Endometrial microvascular endothelial cells (primary cell): Measurements from ENCODE around the gene LIX1L. TPM values are rescaled to one million over a fixed set of nuclear protein-coding genes. Genes with fewer than 3 reads are reported as not detected.

Source experiments
- total RNA-seq: library from RNA; depleted of rRNA; stranded (reverse); fragments of >200 nt; gene quantifications from one replicate; pipeline ENCODE4 v1.2.3, GENCODE V29; 2015; ENCODE audit errors: inconsistent ontology term

The LIX1L gene
- total RNA-seq, 1 donor from 2014 or later: 46.2 TPM

Other genes with a start within 250 kb of the LIX1L start
- not detected for gene CD160, start 238.5 kb downstream of the LIX1L start, total RNA-seq
- gene RNF115, start 133.9 kb downstream of the LIX1L start, total RNA-seq: 13.0 TPM
- 30.4 TPM for gene POLR3C, start 133.8 kb downstream of the LIX1L start, total RNA-seq
- 5.4 TPM for gene NUDT17, start 112.4 kb downstream of the LIX1L start, total RNA-seq
- 40.0 TPM for gene PIAS3, start 98.9 kb downstream of the LIX1L start, total RNA-seq
- 0.93 TPM for gene ANKRD35, start 72.2 kb downstream of the LIX1L start, total RNA-seq
- gene ITGA10, start 48.0 kb downstream of the LIX1L start, total RNA-seq: 5.0 TPM
- gene PEX11B, start 39.3 kb downstream of the LIX1L start, total RNA-seq: 39.3 TPM
- 224 TPM for gene RBM8A, start 30.5 kb downstream of the LIX1L start, total RNA-seq
- 0.46 TPM for gene ANKRD34A, start 6.6 kb upstream of the LIX1L start, total RNA-seq
- 11.2 TPM for gene POLR3GL, start 6.7 kb upstream of the LIX1L start, total RNA-seq
- 60.7 TPM for gene TXNIP, start 38.6 kb upstream of the LIX1L start, total RNA-seq
- not detected for gene HJV, start 63.7 kb upstream of the LIX1L start, total RNA-seq
- under 0.01 TPM for gene NBPF10, start 186.8 kb upstream of the LIX1L start, total RNA-seq